HG02623 (cell line): ENCODE results near the gene SVOP.
"Not testable (repeated sequence)": the region's sequence is repeated elsewhere in the genome, so short reads cannot be mapped to it uniquely, and the experiment has no call there.

ENCODE experiments used
- ATAC-seq: cut with Tn5 transposase; IDR thresholded peaks from one replicate; pipeline ENCODE4 v1.9.1; 2021; ENCODE audit warnings: moderate library complexity; ENCODE audit not compliant: unreplicated experiment

Gene SVOP

DNA sequence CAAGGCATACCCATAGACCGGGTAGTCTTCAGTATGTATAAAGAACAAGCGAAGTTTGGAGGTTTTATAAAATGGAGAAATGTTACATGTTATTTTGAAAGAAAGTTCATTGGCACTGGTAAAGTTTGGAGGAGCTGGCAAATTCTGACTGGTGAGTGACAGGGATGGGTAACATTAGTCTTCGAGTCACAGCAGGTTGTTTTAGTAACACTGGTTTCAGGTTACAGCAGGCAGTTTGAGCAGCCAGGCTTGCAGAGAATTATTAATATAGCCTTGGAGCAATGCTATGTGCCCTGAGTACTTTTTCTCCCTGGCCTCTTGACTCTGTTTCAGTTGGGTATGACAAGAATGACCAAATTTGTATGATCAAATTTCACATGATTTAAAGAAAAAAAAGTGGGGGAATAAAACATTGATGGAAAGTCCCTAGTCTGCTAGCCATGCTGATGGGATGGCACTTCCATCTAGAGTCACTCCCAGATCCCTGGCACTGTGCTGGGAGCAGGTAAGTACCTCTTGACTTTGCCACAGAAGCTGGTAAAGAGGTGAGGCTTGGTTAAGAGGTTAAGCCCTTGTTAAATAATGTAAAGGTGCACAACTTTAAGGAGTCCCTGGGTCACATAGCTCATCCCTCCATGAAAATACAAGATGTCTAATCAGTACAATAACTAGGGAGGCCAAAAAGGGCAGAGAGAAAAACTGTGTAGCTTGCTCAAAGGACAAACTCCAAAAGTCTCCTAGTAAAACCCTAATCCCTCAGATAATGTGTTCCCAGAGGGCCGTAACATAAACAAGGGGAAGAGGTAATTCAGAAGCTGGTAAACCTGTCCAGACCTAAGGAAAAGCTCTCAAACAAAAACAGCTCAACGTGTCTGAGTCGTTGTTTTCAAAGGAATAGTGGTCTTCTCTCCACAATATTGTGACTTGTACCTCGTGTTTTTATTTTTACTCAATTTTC is 12.7 kb upstream of the SVOP start:
- no peak for ATAC-seq

DNA sequence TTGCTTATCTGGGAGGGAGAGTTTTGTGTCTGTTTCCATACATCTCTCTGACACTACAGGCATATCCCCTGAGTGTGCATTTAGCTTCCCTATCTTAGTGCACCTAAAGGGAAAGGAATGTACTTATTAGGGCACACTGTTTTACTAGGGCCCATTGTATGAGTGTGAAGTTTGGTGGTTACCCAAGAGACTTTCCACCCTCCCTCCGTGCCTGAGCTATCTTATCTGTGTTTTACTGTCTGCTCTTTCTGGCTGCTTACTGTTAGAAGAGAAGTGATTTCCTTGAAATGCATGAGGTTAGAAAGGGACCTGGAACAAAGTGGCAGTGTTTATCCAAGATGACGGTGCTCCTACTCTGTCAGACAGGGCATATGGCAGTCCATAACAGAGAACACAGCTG is 8.5 kb upstream of the SVOP start:
- no peak for ATAC-seq

DNA sequence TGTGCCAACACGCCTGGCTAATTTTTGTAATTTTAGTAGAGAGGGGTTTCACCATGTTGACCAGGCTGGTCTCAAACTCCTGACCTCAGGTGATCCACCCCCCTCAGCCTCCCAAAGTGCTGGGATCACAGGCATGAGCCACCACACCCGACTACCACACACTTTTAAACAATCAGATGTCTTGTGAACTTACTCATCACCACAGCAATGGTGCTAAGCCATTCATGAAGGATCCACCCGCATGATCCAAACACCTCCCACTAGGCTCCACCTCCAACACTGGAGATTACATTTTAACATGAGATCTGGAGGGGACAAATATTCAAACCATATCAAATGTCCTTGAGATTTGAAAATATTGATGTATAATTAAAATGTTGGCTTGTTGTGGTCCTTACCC is 7.8 kb upstream of the SVOP start:
- ATAC-seq = not testable (repeated sequence)

DNA sequence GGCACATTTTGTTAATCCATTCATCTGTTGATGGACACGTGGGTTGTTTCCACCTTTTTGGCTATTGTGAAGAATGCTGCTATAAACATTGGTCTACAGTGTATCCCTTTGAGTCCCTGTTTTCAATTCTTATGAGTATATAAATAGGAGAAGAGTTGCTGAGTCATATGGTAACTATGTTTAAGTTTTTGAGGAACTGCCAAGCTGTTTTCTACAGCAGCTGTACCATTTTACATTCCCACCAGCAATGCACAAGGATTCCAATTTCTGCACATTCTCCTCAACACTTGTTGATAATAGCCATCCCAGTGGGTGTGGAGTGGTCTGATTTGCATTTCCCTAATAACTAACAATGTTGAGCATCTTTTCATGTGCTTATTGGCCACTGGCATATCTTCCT is 6.9 kb upstream of the SVOP start:
- ATAC-seq = no peak

DNA sequence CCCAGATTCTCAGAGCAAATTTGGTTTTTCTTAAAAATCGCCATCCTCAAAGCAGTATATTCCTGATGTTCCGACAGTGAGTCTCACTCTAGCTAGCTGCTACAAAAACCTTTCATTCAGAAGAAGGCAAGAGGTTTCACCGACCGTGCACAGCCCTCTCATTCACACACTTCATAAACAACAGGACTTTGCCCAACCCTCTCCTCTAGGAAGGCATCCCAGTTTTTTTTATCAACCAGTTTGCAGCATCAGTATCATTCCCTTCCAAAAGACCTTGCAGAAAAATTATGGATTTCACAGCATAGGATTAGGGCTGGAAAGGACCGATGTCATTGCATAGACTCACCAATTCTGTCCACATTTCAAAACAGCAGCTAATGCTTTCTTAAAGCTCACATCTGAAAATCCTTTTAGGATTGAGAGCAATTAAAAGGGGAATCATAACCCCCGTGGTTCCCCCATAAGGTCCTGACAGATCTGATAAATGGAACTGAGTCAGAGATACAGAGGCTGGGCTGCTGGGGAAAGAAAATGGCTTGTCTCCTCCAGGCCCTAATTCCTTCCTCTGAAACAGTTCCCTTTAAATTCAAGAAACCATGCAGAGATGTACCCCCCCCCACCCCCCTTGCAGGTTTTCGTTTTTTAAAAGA is 597 bp downstream of the SVOP start:
- ATAC-seq = no peak

DNA sequence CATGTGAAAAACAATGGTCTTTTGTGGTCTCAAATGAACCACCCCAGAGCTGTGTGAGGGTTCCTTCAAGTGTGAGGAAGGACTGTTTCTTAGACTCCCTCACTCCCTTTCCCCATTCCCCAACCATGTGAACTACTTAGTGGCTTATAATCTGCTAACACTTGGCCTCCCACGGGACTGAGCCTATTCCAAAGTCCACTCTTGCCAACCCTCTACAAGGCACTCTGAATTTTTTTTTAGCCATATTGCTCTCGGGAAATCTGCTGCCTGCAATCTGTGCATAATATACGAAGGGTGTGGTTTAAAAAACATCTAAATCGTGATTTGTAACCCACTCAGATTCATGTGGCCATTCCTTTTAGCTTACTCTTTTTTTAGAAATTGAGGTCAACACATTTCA is 2.6 kb downstream of the SVOP start:
- ATAC-seq = no peak

DNA sequence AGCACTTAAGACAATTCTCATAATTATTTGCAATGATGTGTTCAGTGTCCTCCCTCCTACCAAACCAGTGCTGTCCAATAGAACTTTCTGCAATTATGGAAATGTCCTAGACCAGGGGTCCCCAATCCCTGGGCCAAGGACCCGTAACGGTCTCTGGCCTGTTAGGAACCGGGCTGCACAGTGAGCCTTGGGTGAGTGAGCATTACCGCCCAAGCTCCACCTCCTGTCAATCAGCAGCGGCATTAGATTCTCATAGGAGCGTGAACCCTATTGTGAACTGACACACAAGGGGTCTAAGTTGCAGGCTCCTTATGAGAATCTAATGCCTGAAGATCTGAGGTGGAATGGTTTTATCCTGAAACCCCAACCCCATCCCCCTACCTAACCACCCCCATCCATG is 3.9 kb downstream of the SVOP start:
- ATAC-seq = no peak

DNA sequence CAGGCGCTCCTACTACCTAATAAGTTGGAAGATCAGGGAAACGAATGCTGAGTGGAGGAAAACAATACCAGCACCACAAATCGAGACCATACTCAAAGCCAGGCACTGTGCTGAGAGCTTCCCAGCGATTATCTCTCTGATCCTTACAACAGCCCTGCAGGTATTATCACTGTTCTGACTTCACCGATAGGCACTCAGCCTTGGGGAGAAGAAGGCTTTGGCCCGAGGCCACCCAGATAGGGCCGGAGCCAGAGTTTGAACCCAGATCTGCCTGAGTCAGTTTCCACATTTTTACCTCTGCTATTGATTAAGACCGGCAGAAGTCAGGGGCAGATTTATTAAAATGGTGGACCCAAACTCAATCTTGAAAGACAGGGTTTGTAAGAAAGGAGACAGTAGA is 4.9 kb downstream of the SVOP start:
- no peak for ATAC-seq

DNA sequence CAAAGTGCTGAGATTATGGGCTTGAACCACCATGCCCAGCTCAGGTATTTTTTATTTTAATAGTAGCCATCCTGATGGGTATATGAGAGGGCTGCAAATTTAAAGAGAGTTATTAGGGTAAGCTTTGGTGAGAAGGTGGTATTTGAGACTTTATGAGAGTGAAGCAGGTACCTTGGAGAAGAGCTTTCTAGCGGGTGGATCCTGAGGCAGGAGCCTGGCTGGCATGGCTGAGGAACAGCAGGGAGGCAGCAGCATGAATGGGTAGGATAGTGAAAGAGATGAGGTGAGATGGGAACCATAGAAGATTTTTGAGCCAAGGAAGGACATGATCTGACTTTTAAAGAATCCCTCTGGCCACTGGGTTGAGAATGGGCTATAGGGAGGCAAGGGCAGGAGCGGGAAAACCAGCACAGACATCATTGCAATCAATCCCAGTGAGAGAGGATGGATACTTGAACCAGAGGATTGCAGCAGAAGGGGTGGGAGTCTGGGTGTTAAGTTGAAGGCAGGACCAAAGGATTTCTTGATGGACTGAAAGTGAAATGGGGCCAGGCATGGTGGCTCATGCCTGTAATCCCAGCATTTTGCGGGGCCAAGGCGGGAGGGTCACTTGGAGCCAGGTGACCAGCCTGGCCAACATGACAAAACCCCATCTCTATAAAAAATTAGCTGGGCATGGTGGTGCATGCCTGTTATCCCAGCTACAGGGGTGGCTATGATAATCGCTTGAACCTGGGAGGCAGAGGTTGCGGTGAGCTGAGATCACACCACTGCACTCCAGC is 5.7 kb downstream of the SVOP start:
- ATAC-seq = no peak

DNA sequence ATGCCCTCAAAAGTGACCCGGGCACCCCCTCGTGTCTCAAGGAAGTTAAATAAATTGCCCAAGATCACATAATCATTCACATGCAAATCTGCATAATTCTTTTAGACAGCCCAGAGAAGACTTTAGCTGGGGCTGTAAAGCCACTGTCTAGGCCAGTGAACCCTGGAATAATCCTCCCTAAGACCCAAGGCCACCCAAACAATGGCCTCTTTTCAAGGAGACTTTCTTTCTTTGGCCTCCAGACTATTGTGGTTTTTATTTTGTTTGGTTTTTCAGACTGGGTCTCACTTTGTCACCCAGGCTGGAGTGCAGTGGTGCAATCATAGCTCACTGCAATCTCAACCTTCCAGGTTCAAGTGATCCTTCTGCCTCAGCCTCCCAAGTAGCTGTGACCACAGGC is 10.6 kb downstream of the SVOP start:
- ATAC-seq = no peak

DNA sequence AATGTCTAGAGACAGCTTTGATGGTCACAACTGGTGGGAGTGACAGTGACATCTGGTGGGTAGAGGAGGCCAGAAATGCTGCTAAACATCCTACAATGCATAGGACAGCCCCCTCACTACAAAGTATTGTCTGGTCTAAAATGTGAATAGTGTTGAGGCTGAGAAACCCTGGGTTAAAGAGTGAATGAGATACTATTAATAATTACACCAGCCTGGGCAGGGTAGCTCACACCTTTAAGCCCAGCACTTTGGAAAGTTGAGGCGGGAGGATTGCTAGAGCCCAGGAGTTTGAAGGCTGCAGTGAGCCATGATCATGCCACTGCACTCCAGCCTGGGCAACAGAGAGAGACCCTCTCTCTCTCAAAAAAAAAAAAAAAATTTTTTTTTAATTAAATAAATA is 11.1 kb downstream of the SVOP start:
- ATAC-seq = no peak

DNA sequence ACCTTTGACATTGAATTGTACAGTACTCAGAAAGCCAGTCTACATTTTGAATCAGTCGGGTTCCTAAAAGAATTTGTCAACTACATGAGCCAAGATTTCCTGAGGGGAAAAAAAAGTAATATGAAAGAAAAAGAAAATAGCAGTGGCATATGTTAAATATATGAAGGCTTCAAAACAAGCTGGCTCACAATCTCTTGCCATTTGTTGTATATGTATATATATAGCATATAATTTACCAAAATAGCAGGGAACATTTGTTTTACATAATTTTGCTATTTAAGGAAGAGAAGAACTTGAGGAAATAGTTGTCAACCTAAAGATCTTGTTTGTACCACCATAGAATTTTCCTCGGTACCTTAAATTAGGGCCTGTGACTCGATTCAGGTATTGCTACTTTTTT is 16.9 kb downstream of the SVOP start:
- ATAC-seq = no peak

DNA sequence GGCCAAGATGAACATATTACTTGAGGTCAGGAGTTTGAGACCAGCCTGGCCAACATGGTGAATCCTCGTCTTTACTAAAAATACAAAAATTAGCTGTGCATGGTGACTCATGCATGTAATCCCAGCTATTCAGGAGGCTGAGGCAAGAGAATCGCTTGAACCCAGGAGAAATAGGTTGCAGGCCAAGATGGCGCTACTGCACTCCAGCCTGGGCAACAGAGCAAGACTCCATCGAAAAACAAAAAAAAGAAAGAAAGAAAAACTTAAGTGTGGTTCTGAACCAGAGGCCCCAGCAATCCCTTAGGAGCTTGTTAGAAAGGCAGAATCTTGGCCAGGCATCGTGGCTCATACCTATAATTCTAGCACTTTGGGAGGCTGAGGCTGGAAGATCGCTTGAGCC is 24.5 kb downstream of the SVOP start:
- ATAC-seq = no peak

DNA sequence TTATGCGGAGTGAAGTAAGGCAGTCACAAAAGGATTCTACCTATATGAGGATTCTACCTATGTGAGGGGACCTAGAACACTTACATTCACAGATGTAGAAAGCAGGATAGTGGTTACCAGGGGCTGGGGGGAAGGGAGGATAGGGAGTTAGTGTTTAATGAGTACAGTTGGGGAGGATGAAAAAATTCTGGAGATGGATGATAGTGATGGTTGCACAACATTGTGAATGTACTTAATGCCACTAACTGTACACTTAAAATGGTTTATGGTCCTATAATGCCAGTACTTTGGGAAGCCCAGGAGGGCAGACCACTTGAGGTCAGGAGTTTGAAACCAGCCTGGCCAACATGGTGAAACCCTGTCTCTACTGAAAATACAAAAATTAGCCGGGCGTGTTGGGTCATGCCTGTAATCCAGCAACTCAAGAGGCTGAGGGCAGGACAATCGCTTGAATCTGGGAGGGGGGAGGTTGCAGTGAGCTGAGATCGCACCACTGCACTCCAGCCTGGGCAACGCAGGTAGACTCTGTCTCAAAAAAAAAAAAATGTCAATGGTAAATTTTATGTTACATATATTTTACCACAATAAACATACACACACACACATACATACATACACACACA is 25.4 kb downstream of the SVOP start:
- ATAC-seq = no peak

DNA sequence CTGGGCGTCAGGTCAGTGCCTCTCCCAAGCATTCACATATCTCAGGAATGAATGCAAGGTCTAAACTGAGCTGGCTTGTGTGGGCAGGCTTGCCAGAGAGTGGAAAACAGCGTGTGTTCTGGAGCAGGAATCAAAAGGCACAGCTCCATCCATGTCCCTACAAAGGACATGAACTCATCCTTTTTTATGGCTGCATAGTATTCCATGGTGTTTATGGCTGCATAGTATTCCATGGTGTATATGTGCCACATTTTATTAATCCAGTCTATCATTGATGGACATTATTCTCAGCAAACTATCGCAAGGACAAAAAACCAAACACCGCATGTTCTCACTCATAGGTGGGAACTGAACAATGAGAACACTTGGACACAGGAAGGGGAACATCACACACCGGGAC is 30.8 kb downstream of the SVOP start:
- not testable (repeated sequence) for ATAC-seq

DNA sequence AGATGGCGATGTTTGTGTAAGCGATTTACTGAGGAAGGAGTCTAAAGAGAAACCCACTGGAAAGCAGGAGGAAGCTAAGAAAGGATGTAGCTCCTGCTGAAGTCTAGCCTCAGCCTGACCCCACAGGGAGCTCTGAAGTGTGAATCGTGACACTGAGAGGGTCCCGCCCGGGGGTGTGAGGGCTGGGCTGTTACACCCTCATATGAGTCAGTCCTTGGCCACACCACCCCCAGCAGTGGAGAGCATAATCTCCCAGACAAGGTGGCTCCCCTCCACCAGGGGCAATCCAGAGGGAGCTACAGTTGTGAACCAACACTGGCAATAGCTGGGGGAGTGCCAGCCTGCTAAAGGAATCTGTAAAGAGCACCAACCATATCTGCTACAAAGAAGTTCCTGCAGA is 31.5 kb downstream of the SVOP start:
- no peak for ATAC-seq

DNA sequence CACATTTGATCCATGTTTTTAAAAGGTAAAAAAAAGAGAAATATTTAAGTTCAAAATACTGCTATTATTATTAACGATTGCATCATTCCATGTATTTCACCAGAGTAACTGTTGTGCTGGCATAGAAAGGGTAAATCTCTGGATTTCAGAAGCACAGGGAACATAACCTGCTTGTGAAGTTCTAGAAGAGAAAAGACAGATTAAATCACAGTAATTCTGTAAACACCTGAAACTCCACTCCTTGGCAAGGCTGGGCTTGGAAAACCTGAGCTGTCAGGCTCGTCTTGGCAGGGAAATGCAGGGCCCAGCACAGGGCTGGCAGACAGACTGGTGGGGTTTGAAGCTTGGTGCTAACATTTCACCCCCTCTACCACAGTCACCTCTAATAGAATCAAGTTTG is 35.1 kb downstream of the SVOP start:
- ATAC-seq = no peak

DNA sequence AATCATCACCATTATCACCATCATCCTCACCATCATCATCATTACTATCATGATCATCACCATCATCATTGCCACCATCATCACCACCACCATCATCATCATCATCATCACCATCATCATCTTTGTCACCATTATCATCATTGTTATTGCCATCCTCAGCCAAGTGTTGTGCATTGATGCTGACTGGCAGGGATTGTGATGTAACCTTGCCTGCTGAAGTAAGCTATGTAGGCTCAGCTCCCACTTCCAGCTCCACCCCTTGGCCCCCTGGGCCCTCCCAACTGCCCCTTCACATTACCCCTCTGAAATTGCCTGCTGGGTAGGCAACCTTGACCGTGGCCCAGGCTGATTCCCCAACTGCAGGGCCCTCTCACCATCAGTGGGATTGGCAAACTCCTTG is 37.6 kb downstream of the SVOP start:
- no peak for ATAC-seq

DNA sequence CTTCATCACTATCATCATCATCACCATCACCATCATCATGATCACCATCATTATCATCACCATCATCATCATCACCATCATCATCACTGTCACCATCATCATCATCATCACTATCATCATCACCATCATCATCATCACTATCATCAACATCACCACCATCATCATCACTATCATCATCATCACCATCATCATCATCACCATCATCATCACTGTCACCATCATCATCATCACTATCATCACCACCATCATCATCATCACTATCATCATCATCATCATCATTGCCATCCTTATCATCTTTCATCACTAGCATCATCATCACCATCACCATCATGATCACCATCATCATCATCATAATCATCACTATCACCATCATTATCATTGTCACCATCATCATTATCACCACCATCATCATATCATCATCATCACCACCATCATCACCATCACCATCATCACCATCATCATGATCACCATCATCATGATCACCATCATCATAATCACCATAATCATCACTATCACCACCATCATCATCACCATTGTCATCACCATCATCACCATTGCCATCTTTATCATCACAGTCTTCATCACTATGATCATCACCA is 38.1 kb downstream of the SVOP start:
- ATAC-seq = no peak

DNA sequence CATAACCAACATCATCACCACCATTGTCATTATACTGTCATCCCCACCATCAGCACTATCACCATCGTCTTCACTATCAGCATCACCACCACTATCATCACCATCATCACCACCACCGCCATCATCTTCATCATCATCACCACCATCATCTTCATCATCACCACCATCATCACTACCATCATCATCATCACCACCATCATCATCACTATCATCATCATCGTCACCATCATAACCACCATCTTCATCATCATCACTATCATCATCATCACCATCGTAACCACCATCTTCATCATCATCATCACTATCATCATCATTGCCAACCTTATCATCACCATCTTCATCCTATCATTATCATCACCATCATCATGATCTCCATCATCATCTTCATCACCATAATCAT is 39.0 kb downstream of the SVOP start:
- ATAC-seq = no peak
